Retinal pigment epithelial cell (primary cell): ENCODE measurements around the gene RPS18.
"Not testable (repeated sequence)": the region's sequence is repeated elsewhere in the genome, so short reads cannot be mapped to it uniquely, and the experiment has no call there.

Source experiments
- DNase-seq: peaks from one replicate; pipeline ENCODE4 v3.0.0-alpha.2; 2010; ENCODE audit warnings: low read depth
- H3K4me3 ChIP-seq: 2 replicates; pipeline ENCODE4 v1.5.1; 2011; ENCODE audit warnings: mild to moderate bottlenecking, low read length, control low read depth, moderate library complexity
- TF ChIP-seq, protein P1 (sequence below): conservative IDR thresholded peaks from 2 replicates; pipeline ENCODE4 v1.5.1; 2011; ENCODE audit warnings: low read depth, low read length, control low read depth, inconsistent platforms

Gene RPS18

GRCh38 chr6:33251395-33252012 is 20.4 kb upstream of the RPS18 start:
- no peak overlapping the region for H3K4me3 ChIP-seq
- no peak for DNase-seq
- TF ChIP-seq, protein P1, sequence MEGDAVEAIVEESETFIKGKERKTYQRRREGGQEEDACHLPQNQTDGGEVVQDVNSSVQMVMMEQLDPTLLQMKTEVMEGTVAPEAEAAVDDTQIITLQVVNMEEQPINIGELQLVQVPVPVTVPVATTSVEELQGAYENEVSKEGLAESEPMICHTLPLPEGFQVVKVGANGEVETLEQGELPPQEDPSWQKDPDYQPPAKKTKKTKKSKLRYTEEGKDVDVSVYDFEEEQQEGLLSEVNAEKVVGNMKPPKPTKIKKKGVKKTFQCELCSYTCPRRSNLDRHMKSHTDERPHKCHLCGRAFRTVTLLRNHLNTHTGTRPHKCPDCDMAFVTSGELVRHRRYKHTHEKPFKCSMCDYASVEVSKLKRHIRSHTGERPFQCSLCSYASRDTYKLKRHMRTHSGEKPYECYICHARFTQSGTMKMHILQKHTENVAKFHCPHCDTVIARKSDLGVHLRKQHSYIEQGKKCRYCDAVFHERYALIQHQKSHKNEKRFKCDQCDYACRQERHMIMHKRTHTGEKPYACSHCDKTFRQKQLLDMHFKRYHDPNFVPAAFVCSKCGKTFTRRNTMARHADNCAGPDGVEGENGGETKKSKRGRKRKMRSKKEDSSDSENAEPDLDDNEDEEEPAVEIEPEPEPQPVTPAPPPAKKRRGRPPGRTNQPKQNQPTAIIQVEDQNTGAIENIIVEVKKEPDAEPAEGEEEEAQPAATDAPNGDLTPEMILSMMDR: no peak

DNA sequence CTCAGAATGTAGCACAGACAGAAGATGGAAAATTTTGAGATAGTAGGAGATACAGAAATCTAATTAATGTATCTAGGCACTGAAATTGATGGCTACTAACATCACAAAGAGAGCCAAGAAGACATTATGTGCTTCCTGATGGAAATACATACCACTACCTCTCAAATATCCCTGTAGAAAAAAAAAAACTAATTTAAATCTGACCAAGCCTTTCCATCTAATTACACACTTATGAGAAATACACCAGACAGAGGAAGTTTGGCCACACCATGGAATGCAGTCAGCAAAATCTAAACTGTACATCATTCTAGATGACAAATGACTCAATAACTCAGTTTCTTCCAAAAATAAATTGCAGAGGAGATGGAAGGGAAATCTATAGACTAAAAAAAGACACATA is 19.1 kb upstream of the RPS18 start:
- DNase-seq: no peak
- TF ChIP-seq, protein P1: no peak
- no peak overlapping the region for H3K4me3 ChIP-seq

- TF ChIP-seq, protein P1: no peak
- H3K4me3 ChIP-seq: no peak overlapping the region
- no peak for DNase-seq
Observed at GRCh38 chr6:33254591-33254990, 17.3 kb upstream of the RPS18 start.

- no peak overlapping the region for H3K4me3 ChIP-seq
- DNase-seq: no peak
- TF ChIP-seq, protein P1: no peak
Observed at GRCh38 chr6:33259032-33259431, 12.8 kb upstream of the RPS18 start.

DNA sequence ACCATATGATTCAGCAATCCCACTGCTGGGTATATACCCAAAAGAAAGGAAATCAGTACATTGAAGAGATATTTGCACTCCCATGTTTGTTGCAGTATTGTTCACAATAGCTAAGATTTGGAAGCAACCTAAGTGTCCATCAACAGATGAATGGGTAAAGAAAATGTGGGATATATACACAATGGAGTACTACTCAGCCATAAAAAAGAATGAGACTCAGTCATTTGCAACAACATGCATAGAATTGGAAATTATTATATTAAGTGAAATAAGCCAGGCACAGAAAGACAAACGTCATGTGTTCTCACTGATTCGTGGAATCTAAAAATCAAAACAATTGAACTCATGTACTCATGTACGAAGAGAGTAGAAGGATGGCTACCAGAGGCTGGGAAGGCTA is 9.4 kb upstream of the RPS18 start:
- H3K4me3 ChIP-seq, DNase-seq: not testable (repeated sequence)

DNA sequence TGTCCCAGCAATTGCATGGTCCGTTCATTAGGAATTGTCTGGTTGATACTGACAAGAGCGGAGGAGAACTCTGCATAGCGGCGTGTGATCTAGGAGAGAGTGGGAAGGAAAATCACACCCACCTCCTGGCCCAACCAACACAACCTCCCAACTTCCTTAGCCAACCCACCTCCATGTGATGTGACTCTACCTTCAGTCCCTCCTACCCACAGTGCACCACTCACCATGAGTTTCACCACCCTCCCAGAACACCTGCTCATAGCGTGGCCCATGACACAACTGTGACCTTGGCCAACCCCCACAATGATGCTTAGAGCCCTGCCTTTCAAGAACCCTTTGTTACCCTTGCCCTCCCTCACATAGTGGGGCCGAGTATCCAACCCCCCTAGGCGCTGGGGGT is 7.9 kb upstream of the RPS18 start:
- TF ChIP-seq, protein P1: no peak

DNA sequence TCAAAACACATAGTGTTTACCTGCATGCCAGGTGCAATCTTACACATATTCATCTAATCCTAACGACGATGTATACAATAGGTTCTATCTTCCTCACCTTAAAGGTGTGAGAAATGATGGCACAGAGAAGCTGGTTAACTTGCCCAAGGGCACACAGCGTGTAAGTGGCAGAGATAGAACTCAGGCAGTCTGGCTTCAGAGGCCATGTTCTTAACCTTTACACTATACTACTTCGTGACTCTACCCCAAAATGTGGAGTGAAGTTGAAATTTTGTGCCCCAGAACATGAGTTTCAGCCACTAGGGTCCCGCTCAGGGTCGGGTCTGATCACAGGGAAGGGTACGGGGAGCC is 783 bp upstream of the RPS18 start:
- TF ChIP-seq, protein P1: no peak

More for the DNA sequence above, 7.9 kb upstream of the RPS18 start:
- H3K4me3 ChIP-seq: no peak overlapping the region
- DNase-seq: no peak

More for the DNA sequence above, 783 bp upstream of the RPS18 start:
- DNase-seq: no peak
- peak overlapping the region; percentile 85 for H3K4me3 ChIP-seq
